Colonic mucosa (tissue), 4 donors: ENCODE data around the gene ATXN10. TPM values are rescaled to one million over a fixed set of nuclear protein-coding genes. Genes with fewer than 3 reads are reported as not detected.

ENCODE experiments used
- DNase-seq: peaks from one replicate; pipeline ENCODE4 v3.0.0-alpha.2; 2020
- H3K27ac ChIP-seq: fragments of 200-600 bp; one replicate; pipeline ENCODE4 v1.8.0; 2021
- H3K27me3 ChIP-seq: fragments of 200-600 bp; one replicate; pipeline ENCODE4 v1.8.0; 2021
- H3K36me3 ChIP-seq: fragments of 200-600 bp; one replicate; pipeline ENCODE4 v1.8.0; 2021
- H3K4me1 ChIP-seq: fragments of 200-600 bp; one replicate; pipeline ENCODE4 v1.8.0; 2021; ENCODE audit warnings: mild to moderate bottlenecking
- H3K4me3 ChIP-seq: fragments of 200-600 bp; one replicate; pipeline ENCODE4 v1.8.0; 2021
- H3K9ac ChIP-seq, 2 donors: one replicate each; pipeline ENCODE4 v1.7.0; 2013; ENCODE audit warnings: control low read depth in 2 of 2, low read depth in 2 of 2, low read length in 2 of 2
- H3K9me3 ChIP-seq: fragments of 200-600 bp; one replicate; pipeline ENCODE4 v1.8.0; 2021
- intact Hi-C: fragments of 100-400 bp; cut with DNase I; formaldehyde crosslinking; loops from one replicate; pipeline ENCODE4 v1.14.1; 2022
- total RNA-seq, 2 donors: library from RNA; stranded (reverse); fragmentation: NEBNext Ultra II Directional in 1 of 2; extraction: Animal tissue kit (Norgen Biotek cat#: 25700) in 1 of 2; gene quantifications; one replicate each; pipeline ENCODE4 v1.2.1, GENCODE V29; 2021
- TF ChIP-seq, protein P1 (sequence below): fragments of 200-600 bp; IDR thresholded peaks from one replicate; pipeline ENCODE4 v1.8.0; 2022; ENCODE audit warnings: antibody characterized with exemption, mild to moderate bottlenecking
- donor health status: healthy.
- donor health status: DM: no; HTN: no; CAD: no.
- donor health status: DM: no; HTN: no; CAD: no.

The ATXN10 gene
- total RNA-seq, 2 donors from 2014 or later, result 90.5 to 94.9 TPM

DNA sequence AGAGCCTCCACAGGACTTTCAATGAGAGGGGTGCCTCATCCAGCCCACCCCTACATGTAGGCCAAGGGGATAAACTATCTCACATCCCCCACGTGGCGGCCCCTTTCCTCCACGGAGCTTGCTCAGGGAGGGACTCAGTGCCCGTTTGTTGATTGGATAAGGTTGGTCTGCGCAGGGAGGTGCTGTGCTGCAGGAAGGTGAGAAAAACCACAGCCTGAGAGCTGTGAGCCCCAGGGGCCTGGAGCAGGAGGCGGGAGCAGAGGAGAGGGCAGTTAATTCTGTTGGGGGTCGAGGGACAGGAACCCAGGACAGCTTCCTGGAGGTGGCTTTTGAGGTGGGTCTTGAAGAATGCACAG is 31.9 kb upstream of the ATXN10 start:
- Histone ChIP-seq H3K27ac (no peak overlapping the region), H3K9ac (no peak overlapping the region)
- intact Hi-C loops, result loop anchor here (5.0 kb wide), 1 partner anchor 57 kb away; no protein-coding TSS in a partner anchor

DNA sequence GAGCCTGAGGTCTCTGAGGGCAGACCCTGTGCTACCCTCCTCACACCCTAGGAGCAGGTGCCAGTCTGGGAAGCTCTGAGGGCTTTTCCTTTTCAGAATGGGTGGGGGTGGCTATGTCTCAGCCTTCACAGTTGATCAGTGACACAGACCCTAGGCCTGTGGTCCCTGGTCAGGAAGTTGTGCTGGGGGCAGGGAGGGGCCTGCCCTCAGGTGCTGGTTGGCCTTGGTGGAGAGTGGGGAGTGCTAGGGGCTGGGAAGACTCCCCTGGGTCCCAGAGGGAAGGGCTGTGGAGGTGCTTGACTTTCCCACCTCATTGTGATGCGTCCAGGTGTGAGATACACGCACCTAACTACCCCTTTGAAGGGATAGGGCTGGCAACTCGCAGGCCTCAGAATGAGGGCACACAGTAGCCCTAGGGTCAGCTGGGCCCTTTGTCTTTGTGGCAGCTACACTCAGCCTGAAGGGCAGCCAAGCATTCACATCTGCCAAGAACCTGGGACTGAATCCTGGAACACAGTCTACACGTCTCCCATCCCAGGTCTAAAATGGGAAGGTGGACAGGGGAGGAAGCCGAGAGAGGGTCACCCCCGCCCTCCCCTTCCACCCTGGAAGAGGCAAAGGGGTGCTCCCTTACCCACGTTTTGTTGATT is 31.2 kb upstream of the ATXN10 start:
- no peak overlapping the region for H3K4me3 ChIP-seq
- intact Hi-C loops, result loop anchor here (5.0 kb wide), 1 partner anchor 58 kb away; no protein-coding TSS in a partner anchor
- H3K27ac ChIP-seq, result no peak overlapping the region
- H3K27me3 ChIP-seq, result no peaks in the 10 kb centered on the region
- no peaks in the 10 kb centered on the region for H3K9me3 ChIP-seq
- DNase-seq, result no peak
- H3K4me1 ChIP-seq, result peaks cover 6% of the 10 kb centered on the region
- no peak overlapping the region for H3K9ac ChIP-seq
- no peaks in the 10 kb centered on the region for H3K36me3 ChIP-seq
- TF ChIP-seq, protein P1, sequence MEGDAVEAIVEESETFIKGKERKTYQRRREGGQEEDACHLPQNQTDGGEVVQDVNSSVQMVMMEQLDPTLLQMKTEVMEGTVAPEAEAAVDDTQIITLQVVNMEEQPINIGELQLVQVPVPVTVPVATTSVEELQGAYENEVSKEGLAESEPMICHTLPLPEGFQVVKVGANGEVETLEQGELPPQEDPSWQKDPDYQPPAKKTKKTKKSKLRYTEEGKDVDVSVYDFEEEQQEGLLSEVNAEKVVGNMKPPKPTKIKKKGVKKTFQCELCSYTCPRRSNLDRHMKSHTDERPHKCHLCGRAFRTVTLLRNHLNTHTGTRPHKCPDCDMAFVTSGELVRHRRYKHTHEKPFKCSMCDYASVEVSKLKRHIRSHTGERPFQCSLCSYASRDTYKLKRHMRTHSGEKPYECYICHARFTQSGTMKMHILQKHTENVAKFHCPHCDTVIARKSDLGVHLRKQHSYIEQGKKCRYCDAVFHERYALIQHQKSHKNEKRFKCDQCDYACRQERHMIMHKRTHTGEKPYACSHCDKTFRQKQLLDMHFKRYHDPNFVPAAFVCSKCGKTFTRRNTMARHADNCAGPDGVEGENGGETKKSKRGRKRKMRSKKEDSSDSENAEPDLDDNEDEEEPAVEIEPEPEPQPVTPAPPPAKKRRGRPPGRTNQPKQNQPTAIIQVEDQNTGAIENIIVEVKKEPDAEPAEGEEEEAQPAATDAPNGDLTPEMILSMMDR, result no peak

More for the DNA sequence above, 31.9 kb upstream of the ATXN10 start:
- TF ChIP-seq, protein P1, result no peak
- no peaks in the 10 kb centered on the region for H3K9me3 ChIP-seq
- H3K36me3 ChIP-seq, result no peaks in the 10 kb centered on the region
- H3K4me1 ChIP-seq, result peaks cover 4% of the 10 kb centered on the region
- DNase-seq, result no peak
- H3K27me3 ChIP-seq, result no peaks in the 10 kb centered on the region
- H3K4me3 ChIP-seq, result no peak overlapping the region

DNA sequence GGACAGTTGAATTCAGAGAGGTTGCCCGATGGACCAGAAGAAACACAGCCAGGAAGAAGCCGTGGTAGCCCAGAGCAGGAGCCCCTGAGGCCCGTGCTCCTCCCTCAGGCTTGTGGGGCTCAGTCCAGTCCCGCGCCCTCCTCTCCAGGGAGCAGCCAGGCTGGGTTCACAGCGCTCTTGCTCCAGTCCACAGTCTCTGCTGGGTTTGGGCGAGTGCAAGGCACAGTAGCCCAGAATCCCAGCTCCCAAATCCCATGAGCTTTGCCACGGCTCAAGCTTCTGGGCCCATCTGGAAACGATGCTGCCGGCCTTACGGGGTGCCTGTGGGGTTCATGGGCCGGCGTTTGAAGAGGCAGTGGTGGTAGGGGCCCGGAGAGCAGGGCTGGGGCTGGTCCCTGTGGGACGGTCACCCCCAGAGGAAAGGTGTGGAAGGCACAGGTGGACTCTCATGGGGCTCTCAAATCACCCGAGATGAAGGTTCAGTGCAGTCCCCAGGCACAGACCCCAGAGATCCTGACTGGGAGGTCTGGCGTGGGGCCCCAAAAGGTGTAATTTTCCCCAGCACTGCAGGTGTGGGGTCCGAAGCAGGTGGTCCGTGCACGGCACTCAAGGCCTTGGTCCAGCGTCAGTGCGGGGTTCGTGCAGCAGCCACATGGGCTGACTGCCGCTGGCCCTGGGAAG is 30.6 kb upstream of the ATXN10 start:
- Histone ChIP-seq H3K27me3 (no peaks in the 10 kb centered on the region), H3K27ac (no peak overlapping the region), H3K36me3 (no peaks in the 10 kb centered on the region), H3K9ac (no peak overlapping the region), H3K9me3 (no peaks in the 10 kb centered on the region), H3K4me3 (no peak overlapping the region), H3K4me1 (peaks cover 8% of the 10 kb centered on the region)
- no peak for DNase-seq
- intact Hi-C loops, result loop anchor here (5.0 kb wide), 1 partner anchor 59 kb away; no protein-coding TSS in a partner anchor
- TF ChIP-seq, protein P1, result no peak

DNA sequence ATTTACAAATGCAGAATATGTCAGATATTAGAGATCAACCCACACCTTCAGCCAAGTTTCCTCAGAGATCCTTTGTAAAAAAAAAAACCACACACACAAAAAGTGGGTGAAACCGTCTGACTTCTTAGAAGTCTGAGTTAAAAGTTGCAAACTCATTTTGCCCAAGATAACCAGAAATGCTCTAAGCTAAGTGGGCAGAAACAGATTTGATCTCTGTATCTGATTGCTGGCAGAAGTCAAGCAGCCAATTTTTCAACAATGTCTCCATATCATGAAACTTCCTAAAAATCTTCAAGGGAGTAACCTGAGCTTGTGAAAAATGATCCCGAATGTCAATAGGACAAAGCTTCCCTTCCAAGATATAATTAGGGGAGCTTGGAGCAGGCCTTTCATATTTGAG is 28.6 kb upstream of the ATXN10 start:
- DNase-seq, result no peak
- Histone ChIP-seq H3K27ac (no peak overlapping the region), H3K27me3 (no peaks in the 10 kb centered on the region), H3K4me3 (no peak overlapping the region), H3K9ac (no peak overlapping the region), H3K9me3 (no peaks in the 10 kb centered on the region), H3K4me1 (peaks cover 8% of the 10 kb centered on the region), H3K36me3 (no peaks in the 10 kb centered on the region)
- intact Hi-C loops, result loop anchor here (5.0 kb wide), 1 partner anchor 61 kb away; no protein-coding TSS in a partner anchor
- TF ChIP-seq, protein P1, result no peak

DNA sequence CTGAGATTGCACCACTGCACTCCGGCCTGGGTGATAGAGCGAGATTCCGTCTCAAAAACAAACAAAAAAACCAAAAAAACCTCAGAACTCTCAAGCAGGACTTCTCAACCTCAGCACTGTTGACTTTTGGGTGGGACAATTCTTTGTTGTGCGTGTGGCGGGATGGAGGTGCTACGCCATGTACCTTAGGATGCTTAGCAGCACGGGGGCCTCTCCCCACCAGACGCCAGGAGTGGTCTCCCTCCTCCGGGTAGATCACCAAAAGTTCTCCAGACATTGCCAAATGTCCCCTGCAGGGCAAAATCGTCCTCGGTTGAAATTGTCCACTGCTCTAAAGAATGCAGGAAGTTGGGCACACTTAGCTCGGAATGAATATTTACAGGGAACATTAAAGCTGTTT is 26.9 kb upstream of the ATXN10 start:
- TF ChIP-seq, protein P1, result no peak
- Histone ChIP-seq H3K4me3 (no peak overlapping the region), H3K27ac (no peak overlapping the region), H3K36me3 (no peaks in the 10 kb centered on the region), H3K9me3 (no peaks in the 10 kb centered on the region), H3K4me1 (peaks cover 4% of the 10 kb centered on the region), H3K9ac (no peak overlapping the region), H3K27me3 (no peaks in the 10 kb centered on the region)
- intact Hi-C loops, result loop anchor here (5.0 kb wide), 3 partner anchors 62 to 218 kb away; no protein-coding TSS in a partner anchor
- DNase-seq, result no peak
